ENCODE results near the gene LMAN1. TPM values are rescaled to one million over a fixed set of nuclear protein-coding genes. Genes with fewer than 3 reads are reported as not detected.

Gene LMAN1
- total and polyA plus RNA-seq, 2 experiments from 2014 or later, result 111 to 134 TPM

GRCh38 chr18:59332986-59333385 is 26.1 kb downstream of the LMAN1 start:
- Mint-ChIP-seq H3K27me3 (ENCODE audit: insufficient read depth, low read depth, poor library complexity) (no peaks in the 10 kb centered on the region), H3K4me1 (no peaks in the 10 kb centered on the region), H3K4me3 (no peak overlapping the region), H3K36me3 (ENCODE audit: low read depth) (peaks cover 39% of the 10 kb centered on the region), H3K27ac (no peak overlapping the region), H3K9me3 (no peaks in the 10 kb centered on the region)
- H3F3A ChIP-seq (replicated peaks; ENCODE audit: low read depth), result no peaks in the 10 kb centered on the region
- H2AFZ ChIP-seq, result no peak overlapping the region
- H3K79me2 ChIP-seq (replicated peaks; ENCODE audit: insufficient read depth), result peaks cover 5% of the 10 kb centered on the region; the same call in 1 of the 2 replicates
- no peak for DNase-seq (ENCODE audit: low spot score)
- no peaks in the 10 kb centered on the region for H3K4me1 ChIP-seq (ENCODE audit: insufficient read depth)
- no peaks in the 10 kb centered on the region for H3K9me2 ChIP-seq (ENCODE audit: insufficient read depth)
- TF ChIP-seq ETS1 (IDR thresholded peaks at IDR 0.05), result no peak
- no peak for TF ChIP-seq ZNF462 (CRISPR knock-in tag; IDR thresholded peaks at IDR 0.05)
- TF ChIP-seq POLR2AphosphoS5 (IDR thresholded peaks at IDR 0.05; ENCODE audit: low read depth), result no peak
- TF ChIP-seq REST (IDR thresholded peaks at IDR 0.05; ENCODE audit: unreplicated experiment), result no peak
- TF ChIP-seq ZNF114 (CRISPR knock-in tag; IDR thresholded peaks at IDR 0.05), result no peak
- TF ChIP-seq EZH2 (IDR thresholded peaks at IDR 0.05; ENCODE audit: low read depth, unreplicated experiment), result no peak
- no peak for TF ChIP-seq STAT1 (IDR thresholded peaks at IDR 0.05; ENCODE audit: unreplicated experiment)
- TF ChIP-seq JUNB (IDR thresholded peaks at IDR 0.05; ENCODE audit: unreplicated experiment), result no peak
- no peak for TF ChIP-seq NANOG (IDR thresholded peaks at IDR 0.05; ENCODE audit: borderline replicate concordance)
- no peak for TF ChIP-seq ZNF331 (CRISPR knock-in tag; IDR thresholded peaks at IDR 0.05; ENCODE audit: low read depth)
- TF ChIP-seq CREB1 (CRISPR knock-in tag; IDR thresholded peaks at IDR 0.05; ENCODE audit: low read depth), result no peak
- TF ChIP-seq CTCF (conservative IDR thresholded peaks at IDR 0.05; ENCODE audit: low read depth in 2 of 2), result no peak
- no peaks in the 10 kb centered on the region for H3K27me3 ChIP-seq (ENCODE audit: insufficient read depth)
- no peak for ATAC-seq
- H3K4me2 ChIP-seq, result no peak overlapping the region
- H3K27ac ChIP-seq (ENCODE audit: low read depth), result no peak overlapping the region
- H4K20me1 ChIP-seq (replicated peaks; ENCODE audit: insufficient read depth), result peaks cover 12% of the 10 kb centered on the region
- no peak overlapping the region for H3K4me3 ChIP-seq
- H3K36me3 ChIP-seq (ENCODE audit: insufficient read depth), result peaks cover 41% of the 10 kb centered on the region
